HG03060 (cell line): ENCODE results near the gene EPS8L2.

Experiments
- ATAC-seq: cut with Tn5 transposase; IDR thresholded peaks from one replicate; pipeline ENCODE4 v1.9.1; 2021; ENCODE audit warnings: low read depth, moderate number of reproducible peaks; ENCODE audit not compliant: unreplicated experiment

EPS8L2 gene

DNA sequence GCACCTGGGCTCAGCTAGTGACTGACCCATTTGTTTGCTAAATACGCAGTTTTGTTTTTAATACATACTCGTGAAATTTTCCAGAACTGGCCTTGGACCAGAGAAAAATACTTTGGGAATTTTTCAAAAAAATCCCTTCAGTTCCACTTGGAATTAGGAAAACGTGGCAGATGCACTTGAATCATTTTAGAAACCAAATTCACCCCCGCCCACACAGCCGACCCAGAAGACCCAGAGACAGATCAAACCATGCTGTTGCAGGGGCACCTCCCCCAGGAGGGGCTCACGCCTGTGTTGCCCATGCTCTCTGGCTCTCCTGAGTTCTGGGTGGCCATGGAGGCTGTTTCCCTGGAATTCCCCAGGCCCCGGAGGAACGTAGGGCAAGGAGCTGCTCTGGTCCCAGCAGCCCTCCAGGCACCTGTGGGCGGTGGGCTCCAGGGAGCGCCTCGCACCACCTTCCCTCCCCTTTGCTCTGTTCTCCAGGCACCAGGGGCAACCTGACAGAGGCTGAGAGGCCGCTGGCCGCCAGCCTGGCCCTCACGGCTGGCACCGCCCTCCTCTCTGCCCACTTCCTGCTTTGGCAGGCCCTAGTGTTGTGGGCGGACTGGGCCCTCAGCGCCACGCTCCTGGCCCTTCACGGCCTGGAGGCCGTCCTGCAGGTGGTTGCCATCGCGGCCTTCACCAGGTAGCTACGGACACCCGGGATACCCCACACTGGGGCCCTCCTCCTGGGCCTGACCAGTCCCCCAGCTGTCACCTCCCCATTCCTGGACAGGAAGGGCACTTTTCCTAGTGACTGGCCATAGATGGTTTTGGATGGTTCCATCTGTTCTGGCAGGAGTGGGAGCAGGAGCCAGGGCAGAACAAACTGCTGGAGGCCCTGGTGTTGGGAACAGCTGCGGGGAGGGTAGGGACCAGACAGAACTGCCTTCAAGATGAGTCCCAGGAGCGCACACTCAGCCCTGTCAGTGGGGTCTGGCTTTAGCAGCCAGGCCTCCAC is 3.3 kb upstream of the EPS8L2 start:
- ATAC-seq, result no peak

DNA sequence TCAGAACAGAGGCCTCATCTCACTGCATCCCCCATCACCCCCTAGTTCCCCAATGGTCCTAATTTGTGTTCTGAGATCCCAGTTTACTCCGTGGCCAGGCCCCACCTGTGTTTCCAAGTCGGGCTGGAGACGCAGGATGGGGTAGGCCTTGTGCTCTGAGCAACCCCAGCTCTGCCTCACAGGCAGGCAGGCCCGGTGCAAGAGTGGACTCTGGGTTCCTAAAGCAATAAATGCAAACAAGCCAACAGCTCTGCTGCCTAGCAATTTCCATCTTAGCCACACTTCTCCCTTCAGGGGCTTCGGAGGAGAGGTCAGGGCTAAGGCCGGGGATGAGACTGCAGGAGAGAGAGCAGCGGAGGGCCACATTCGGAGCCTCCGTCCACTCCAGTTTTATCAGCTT is 2.5 kb upstream of the EPS8L2 start:
- ATAC-seq, result no peak

DNA sequence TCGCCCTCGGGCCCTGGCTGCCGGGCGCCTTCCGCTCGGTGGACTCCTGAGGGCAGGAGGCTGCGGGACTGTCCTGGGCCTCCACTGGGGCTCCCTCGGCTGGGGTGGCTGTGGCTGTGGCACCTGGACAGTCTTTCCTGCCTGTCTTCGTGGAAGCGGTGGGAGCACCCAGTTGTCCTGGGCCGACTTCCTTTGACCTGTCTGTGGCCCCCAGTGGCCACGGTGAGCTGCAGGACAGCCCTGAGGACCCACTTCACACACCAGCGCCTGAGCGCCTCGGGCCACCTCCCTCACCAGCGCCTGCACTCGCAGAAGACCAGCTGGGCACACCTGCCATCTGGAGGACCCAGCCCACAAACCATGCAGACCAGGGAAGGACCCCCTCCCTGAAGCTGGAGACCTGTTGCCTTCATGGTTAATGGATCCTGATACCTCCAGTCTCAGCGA is 1.8 kb upstream of the EPS8L2 start:
- ATAC-seq, result no peak

DNA sequence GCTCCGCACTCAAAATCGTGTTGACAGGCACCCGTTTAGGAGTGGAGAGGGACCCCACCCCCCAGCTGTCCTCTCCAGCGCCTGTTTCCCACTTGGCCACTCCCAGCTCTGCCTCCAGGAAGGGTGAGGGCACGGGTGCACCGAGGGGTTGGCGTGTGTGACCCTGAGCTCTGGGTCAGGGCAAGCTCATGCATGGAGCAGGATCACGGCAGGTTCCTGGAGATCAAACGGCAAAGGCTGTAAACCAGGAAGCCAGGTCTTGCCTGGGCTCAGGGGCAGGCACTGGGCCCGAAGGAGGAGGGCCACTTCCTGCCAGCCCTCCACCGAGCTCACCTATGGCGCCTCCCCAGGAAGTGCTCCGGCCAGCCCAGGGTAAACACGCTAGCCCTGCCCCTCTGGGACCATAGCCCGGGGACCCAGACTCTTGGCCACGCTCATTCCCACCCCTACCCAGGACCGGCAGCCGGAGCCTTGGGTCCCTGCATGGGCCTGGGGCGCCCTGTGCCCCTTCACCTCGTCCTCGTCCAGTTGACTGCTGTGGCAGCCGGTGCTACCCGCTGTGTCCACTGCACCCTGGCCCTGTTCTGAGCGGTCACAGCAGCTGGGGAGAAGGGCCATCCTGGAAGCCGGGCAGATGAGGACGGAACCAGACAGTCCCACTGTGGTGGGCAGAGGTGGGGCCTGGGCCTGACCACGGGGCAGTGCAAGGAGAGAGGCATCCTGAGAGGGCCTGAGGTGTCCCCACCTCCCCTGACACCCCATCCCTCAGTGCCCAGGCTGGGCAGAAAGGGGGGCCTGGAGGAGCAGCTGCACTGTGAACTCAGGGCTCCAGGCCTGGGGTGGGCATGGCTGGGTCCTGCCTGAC is 1.0 kb upstream of the EPS8L2 start:
- ATAC-seq, result no peak

GRCh38 chr11:706439-706956 is 467 bp downstream of the EPS8L2 start:
- ATAC-seq, result no peak

DNA sequence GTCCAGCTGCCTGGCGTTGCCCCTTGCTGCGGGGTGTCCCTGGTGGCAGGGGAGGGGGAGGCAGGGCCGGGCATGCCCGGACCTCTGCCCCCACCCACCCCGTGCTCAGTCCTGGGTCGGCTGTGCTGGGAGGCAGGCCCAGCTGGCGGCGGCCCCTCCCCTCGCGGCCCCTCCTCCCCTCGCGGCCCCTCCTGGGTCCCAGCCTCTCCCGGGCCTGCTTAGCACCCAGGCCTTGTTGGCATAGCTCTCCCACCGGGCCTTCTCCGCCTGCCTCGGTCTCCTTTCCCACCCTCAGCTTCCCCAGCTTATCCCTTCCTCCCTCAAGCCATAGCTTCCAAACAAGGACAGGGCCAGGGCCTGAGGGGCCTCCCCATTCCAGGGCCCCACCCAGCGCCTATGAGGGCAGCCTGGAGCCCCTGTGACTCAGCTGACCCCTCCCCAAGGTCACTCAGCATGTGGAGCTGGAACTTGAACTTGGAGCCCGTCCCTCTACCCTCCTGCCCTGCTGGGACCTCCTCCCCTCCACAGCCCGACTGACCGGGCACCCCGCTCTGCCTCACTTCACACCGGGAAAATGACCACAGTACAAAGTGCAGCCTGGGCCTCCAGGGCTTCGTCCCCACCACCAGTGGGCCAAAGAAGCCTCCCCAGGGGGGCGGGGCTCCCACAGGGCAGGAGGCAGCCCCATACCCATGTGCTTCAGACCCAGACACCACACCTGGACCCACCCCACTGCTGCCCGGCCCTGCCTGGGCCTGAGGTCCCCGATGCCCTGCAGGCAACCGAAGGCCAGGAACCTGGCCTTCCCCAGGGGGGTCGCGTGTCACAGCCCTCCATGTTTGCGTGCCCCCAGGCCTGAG is 1.2 kb downstream of the EPS8L2 start:
- ATAC-seq, result no peak

GRCh38 chr11:707817-708420 is 1.9 kb downstream of the EPS8L2 start:
- ATAC-seq, result no peak

- ATAC-seq, result no peak
Observed at GRCh38 chr11:708511-708910, 2.5 kb downstream of the EPS8L2 start.

- no peak for ATAC-seq
Observed at GRCh38 chr11:709109-709997, 3.3 kb downstream of the EPS8L2 start.

DNA sequence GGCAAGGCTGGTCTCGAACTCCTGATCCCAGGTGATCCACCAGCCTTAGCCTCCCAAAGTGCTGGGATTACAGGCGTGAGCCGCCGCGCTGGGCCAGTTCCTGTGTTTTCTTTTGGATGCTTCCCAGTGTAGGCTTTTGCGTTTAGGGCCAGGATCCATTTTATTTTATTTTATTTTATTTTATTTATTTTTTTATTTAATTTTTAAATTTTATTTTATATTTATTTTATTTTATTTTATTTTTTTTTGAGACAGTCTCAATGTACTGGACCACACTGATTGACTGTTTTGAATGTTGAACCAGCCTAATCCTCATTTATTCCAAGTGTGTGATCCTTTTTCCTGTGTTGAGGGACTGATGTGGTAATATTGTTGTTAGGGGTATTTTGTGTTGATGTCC is 8.4 kb downstream of the EPS8L2 start:
- no peak for ATAC-seq

DNA sequence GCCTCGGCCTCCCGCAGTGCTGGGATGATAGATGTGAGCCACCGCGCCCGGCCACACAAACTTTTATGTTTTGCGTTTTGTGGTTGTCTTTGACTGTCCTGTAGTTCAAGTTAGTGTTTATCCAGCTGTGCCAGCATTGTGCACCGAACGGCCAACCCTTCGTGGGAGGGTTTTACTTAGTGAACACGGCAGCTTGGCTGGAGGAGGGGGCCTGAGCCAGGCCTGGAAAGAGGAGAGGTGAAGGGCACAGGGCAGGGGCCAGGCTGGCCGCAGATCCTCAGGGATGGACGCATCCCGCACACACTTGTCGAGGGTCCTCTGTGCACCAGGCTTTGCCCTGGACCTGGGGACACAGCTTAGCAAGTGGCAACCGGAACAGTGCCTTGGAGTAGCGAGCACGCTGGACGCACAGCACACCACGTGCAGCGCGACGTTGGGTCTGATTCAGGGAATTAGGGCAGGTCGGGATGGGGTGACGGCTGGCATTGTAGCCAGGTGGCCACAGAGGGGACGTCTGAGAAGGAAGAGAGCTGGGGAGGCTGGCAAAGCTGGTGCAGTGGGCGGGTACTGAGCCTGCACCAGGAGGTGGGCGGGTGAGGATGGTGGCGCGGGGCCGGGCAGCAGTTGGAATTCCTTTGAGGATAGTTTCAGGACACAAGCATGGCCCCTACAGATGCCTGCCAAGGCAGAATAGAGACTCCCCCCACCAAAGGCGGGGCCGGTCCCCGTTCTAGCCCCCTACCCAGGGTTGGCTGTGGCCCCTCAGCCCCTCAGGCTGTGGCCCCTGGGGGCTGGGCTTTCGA is 13.4 kb downstream of the EPS8L2 start:
- ATAC-seq, result no peak

GRCh38 chr11:720017-720641 is 14.1 kb downstream of the EPS8L2 start:
- ATAC-seq, result no peak

DNA sequence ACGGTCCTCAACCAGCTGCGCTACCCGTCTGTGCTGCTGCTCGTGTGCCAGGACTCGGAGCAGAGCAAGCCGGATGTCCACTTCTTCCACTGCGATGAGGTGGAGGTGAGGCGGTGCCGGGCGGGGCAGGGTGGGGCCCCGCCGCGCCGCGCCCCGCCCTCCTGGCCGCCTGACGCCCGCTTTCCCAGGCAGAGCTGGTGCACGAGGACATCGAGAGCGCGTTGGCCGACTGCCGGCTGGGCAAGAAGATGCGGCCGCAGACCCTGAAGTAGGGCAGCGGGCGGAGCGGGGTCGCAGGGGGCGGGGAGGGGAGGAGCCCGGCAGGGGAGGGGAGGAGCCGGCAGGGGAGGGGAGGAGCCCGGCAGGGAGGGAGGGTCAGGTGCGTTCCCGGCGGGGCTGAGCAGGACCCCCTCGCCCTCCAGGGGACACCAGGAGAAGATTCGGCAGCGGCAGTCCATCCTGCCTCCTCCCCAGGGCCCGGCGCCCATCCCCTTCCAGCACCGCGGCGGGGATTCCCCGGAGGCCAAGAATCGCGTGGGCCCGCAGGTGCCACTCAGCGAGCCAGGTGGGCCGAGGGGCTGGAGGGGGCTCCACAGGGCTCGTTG is 14.7 kb downstream of the EPS8L2 start:
- no peak for ATAC-seq

GRCh38 chr11:721247-721740 is 15.3 kb downstream of the EPS8L2 start:
- no peak for ATAC-seq

- ATAC-seq, result no peak
Observed at GRCh38 chr11:721741-722345, 15.8 kb downstream of the EPS8L2 start.

- no peak for ATAC-seq
Observed at GRCh38 chr11:722346-722811, 16.3 kb downstream of the EPS8L2 start.
